SHP77 (cell line): ENCODE measurements around the gene SETD3.
"Not testable (repeated sequence)": the region's sequence is repeated elsewhere in the genome, so short reads cannot be mapped to it uniquely, and the experiment has no call there.

Experiments used
- DNase-seq, 2 experiments: peaks; one replicate each; lab custom pipeline; 2025; lab: John Stamatoyannopoulos, UW

Gene SETD3

GRCh38 chr14:99360774-99361595 lies 119.7 kb downstream of the SETD3 start:
- DNase-seq = no peak

DNA sequence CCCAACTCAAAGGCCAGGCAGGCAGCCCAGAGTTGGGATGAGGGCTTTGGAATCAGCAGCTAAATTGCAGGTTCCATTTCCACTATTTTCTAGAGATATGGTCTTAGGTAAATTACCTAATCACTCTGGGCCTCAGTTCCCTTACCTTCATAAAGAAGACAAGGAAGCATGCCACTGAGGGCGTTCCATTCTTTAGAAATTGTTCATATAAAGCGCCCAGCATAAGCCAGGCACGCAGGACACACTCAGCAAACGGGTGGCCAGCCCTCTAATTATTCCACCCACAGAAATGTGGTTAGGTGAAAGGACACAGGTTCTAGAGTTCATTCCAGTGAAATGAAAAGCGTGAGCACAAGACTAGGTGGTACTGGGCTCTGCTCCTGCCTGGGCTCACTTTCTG lies 120.8 kb downstream of the SETD3 start:
- DNase-seq = no peak

- no peak for DNase-seq
Measured at GRCh38 chr14:99357916-99358390, 122.7 kb downstream of the SETD3 start.

GRCh38 chr14:99357151-99357915 lies 123.3 kb downstream of the SETD3 start:
- no peak for DNase-seq

GRCh38 chr14:99356031-99356608 lies 124.5 kb downstream of the SETD3 start:
- DNase-seq = no peak

DNA sequence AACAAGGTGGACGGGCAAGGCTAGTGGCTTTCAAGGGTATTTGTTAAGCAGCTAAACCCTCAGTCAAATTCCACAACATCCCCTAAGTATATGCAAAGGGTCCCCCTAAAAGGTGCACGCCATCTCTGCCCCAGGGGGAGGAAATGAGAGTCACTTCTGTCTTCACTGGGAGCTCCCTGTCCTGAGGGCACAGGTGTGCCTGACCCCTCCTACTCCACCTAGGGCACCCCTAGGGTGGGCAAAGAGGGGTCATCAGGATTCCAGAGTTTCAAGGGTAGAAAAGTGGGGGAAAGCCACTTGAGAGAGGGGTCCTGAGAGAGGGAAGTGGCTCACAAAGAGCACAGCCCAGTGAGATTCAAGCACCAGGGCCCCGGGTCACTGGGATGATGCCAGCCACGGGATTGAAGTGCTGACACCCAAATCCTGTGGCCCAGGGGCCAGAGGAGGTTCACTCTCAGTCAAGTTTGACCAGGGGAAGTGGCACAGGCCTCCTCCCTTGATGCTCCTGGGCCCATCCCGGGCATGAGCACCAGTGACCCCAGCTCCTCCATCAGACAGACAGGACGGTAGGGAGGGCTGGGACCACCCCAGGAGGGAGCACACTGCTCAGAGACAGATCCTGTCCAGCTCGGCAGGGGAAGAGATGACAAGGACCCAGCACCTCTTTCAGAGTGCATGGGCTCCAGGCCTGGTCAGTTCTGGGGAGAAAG lies 126.3 kb downstream of the SETD3 start:
- DNase-seq = no peak

DNA sequence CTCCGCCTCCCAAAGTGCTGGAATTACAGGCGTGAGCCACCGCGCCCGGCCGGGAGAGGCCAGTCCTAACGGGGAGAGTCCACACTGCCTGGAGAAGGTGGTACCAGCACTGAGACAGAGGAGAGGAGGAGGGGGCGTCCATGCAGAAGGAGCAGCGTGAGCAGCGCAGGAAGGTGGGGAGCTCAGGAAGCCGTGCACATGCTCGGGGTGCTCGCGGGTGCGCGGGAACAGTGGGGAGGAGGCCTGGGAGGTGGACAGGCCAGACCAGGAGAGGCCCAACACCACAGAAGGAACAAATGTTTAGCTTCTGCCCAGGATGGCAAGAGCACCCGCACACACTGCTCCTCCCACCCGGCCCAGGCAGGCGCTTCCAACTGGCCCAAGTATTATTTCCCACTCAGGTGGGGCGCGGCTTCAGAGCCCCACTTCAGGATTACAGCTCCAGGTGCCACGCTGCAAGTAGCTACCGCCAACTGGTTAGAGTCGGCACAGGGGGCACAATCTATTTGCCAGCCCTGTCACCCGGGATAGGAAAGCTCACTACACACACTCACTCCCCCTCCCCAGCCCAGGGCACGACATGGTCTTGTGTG lies 127.9 kb downstream of the SETD3 start:
- no peak for DNase-seq

DNA sequence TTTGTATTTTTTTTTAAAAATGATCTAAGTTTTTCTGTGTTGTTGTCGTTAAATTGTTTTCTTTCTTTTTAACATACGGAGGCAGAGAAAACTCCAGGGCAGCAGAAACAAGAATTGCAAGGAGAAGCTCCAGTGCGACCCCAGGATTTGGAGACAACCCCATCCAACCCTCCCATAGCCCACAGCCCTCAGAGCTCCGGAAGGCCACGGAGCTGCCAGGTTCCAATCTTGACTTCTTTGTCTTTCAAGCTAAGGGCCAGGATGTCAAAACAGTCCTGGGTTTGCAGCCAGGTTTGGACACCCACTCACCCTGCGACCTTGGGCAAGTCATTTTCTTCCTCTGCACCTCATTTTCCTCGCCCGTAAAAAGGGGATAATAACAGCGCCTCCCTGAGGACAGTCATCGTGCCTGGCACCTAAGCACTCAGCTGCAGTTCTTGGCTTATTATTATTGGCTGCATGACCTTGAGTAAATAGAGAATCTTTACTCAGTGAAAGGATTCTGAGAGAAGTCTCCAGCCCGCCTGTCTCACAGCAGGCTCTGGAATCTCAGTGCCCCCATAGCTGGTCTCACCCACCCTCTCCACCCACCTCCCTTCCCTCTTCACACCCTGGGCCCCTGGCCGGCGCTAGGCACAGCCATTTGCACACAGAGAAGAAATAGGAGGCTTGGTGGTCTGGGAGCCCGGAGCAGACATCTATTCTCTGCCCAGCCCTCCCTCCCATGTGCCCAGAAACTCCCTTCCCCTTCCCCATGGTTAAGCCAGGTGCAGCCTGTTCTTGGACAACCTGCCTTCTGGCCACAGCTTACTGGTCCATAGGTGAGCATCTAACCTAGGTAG lies 129.3 kb downstream of the SETD3 start:
- DNase-seq = no peak

DNA sequence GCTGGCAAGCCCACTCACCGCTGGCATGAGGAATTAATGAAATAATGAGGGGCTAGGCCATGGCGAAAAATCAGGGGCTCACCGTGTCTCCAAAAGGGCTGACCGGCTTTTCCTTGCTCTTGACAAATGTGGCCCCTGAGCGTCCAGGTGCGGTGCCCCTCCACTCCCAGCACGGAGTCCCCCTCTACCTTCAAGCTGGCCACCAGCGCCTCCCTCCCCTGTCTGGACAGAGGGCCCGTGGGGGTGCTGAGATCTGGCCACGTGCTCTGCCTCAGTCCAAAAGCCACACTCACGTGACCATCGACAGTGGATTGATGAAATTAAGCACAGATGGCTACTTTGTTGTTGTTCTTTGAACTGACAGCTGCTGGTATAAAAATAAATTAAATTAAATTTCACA lies 129.9 kb downstream of the SETD3 start:
- DNase-seq = no peak

DNA sequence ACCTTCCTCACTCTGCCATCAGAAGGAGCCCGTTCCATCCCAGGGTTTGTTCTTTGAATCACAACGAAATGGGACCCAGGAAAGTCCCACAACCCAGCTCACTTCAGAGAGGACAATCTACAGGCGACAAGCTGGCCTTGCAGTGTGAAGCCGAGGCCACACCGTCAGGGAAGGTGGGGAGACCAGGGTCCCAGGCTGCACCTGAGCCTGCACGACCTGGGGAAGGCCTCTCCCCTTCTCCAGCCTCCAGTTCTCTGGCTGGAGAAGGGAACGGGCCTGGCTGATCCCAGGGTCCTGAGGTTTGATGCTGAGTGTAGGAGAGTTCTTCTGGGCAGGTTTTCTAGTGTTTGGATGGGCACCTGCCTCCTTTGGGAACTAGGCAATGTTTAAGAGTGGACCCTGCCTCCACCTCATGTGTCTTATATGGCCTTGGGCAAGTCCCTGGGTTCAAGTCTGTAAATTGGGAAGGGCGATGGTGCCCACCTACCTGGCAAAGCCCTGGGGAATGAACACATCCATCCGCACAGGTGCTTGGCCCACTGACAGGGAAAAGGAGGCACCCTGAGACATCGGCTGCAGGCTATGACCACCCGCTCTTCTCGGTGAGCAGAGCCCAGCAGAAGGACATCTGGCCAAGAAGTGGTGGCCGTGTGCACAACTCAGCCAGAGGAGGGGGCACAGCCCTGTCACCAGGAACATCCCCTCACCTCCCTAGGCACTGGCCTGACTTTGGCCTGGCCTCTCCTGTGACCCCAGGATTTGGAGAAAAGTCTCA lies 130.8 kb downstream of the SETD3 start:
- DNase-seq = no peak

- DNase-seq = no peak
Measured at GRCh38 chr14:99348816-99349614, 131.6 kb downstream of the SETD3 start.

DNA sequence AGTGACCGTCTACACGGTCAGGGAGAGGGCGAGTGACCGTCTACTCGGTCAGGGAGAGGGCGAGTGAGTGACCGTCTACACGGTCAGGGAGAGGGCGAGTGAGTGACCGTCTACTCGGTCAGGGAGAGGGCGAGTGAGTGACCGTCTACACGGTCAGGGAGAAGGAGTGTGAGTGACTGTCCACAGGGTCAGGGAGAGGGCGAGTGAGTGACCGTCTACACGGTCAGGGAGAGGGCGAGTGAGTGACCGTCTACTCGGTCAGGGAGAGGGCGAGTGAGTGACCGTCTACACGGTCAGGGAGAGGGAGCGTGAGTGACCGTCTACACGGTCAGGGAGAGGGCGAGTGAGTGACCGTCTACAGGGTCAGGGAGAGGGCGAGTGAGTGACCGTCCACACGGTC lies 132.4 kb downstream of the SETD3 start:
- DNase-seq = not testable (repeated sequence)
